Pancreas (tissue), 10 donors: Measurements from ENCODE around the gene ACER1. TPM values are rescaled to one million over a fixed set of nuclear protein-coding genes. Genes with fewer than 3 reads are reported as not detected.

ENCODE experiments used
- ATAC-seq, 4 donors: fragments of 200-7000 bp; cut with Tn5 transposase; one replicate each; pipeline versions ENCODE4 v1.8.0 to v1.9.1; 2020; ENCODE audit warnings: mild to moderate bottlenecking in 4 of 4, moderate library complexity in 4 of 4
- DNase-seq, 6 donors: peaks; one replicate each; pipeline ENCODE4 v3.0.0-alpha.2; 2020
- FAIRE-seq: peaks from 2 replicates; lab custom pipeline; 2012; peaks lifted over from hg19 to GRCh38; lab: Jason Lieb, UNC
- H3K27ac ChIP-seq, 4 donors: fragments of 200-600 bp; sonication (generic); 1 replicate in 3 of 4; 2 replicates in 1 of 4; pipeline versions ENCODE4 v1.5.0 to v1.8.0; 2020
- H3K27me3 ChIP-seq, 4 donors: fragments of 200-600 bp; one replicate each; pipeline ENCODE4 v1.8.0; 2021
- H3K36me3 ChIP-seq, 3 donors: fragments of 200-600 bp; sonication (generic) in 1 of 3; one replicate each; pipeline versions ENCODE4 v1.5.0 to v1.8.0; 2020 to 2021
- H3K4me1 ChIP-seq, 3 donors: fragments of 200-600 bp; one replicate each; pipeline ENCODE4 v1.8.0; 2021
- H3K4me3 ChIP-seq, 4 donors: fragments of 200-600 bp; sonication (generic) in 2 of 4; one replicate each; pipeline versions ENCODE4 v1.5.0 to v1.8.0; 2020 to 2021
- H3K9me3 ChIP-seq, 4 donors: fragments of 200-600 bp; one replicate each; pipeline ENCODE4 v1.8.0; 2021
- WGBS, 2 donors: extraction: QIAGEN DNeasy Blood & Tissue Kit; methylation state at CpG; one replicate each; pipeline ENCODE4 v1.1.7; 2013; 5-methylcytosine and 5-hydroxymethylcytosine counted together
- intact Hi-C, 3 donors: fragments of 100-400 bp; cut with DNase I; formaldehyde crosslinking; loops; one replicate each; pipeline versions ENCODE4 v1.11.1 to v1.14.2; 2022
- polyA plus RNA-seq, 2 donors: library from polyadenylated mRNA; stranded (reverse); fragments of 200-250 nt; gene quantifications; one replicate each; pipeline ENCODE4 v1.2.3, GENCODE V29; 2013
- total RNA-seq, 6 donors: library from RNA; stranded (reverse); fragmentation: NEBNext Ultra II Directional in 4 of 6; extraction: Animal tissue kit (Norgen Biotek cat#: 25700) in 4 of 6; gene quantifications; one replicate each; pipeline versions ENCODE4 v1.2.1 to v1.2.4, GENCODE V29; 2021 to 2023
- TF ChIP-seq, protein P1 (sequence below), 4 donors: fragments of 200-600 bp; sonication (generic) in 3 of 4; IDR thresholded peaks; one replicate each; pipeline versions ENCODE4 v1.5.0 to v1.8.0; 2021; ENCODE audit warnings: antibody characterized with exemption in 4 of 4
- donor health status: healthy with polysubstance abuse.
- donor health status: DM: no; HTN: no; CAD: no; lungs with moderate emphysema.
- donor health status: DM: no; HTN: no; CAD: no.
- donor health status: control.
- donor health status: control.
- donor health status: Bipolar disorder and iron deficiency.
- donor health status: DM: yes; HTN: yes; CAD: no.
- donor health status: DM: no; HTN: no; CAD: no.
- donor health status: DM: no; HTN: no; CAD: no.
- donor health status: DM: yes; HTN: yes; CAD: no.

Gene ACER1
- total and polyA plus RNA-seq, 8 donors = not detected

DNA sequence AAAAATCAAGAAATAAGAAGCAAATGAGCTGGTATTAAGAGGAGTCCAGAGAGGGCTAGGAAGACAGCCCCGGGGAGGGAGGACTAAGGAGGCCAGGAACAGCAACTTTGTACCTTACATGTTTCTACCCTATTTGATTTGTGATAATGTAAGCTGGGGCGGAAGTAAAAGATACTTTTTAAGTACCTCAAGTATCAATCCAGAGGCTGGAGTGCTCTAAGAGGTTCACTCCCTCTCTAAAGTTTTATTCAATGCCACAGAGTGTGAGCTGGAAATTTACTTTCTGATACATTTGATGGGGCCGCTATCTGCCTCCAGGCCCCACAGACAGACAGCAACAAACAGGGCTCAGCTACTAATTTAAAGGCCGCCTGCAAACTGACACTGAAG lies 65.0 kb downstream of the ACER1 start:
- H3K36me3 ChIP-seq = peaks cover 0 to 13% (median 0%) of the 10 kb centered on the region in 3 donors
- ATAC-seq (no peak), DNase-seq (no peak), FAIRE-seq (no peak)
- intact Hi-C loops = no loop called here
- TF ChIP-seq, protein P1, sequence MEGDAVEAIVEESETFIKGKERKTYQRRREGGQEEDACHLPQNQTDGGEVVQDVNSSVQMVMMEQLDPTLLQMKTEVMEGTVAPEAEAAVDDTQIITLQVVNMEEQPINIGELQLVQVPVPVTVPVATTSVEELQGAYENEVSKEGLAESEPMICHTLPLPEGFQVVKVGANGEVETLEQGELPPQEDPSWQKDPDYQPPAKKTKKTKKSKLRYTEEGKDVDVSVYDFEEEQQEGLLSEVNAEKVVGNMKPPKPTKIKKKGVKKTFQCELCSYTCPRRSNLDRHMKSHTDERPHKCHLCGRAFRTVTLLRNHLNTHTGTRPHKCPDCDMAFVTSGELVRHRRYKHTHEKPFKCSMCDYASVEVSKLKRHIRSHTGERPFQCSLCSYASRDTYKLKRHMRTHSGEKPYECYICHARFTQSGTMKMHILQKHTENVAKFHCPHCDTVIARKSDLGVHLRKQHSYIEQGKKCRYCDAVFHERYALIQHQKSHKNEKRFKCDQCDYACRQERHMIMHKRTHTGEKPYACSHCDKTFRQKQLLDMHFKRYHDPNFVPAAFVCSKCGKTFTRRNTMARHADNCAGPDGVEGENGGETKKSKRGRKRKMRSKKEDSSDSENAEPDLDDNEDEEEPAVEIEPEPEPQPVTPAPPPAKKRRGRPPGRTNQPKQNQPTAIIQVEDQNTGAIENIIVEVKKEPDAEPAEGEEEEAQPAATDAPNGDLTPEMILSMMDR (IDR thresholded peaks at IDR 0.05) = no peak
- no peak overlapping the region for H3K4me3 ChIP-seq
- H3K4me1 ChIP-seq = peaks cover 19 to 27% (median 26%) of the 10 kb centered on the region in 3 donors
- WGBS, 2 donors = 89 to 92% methylated on average over 4 of the region's 4 CpGs
- H3K27ac ChIP-seq = no peak overlapping the region
- no peaks in the 10 kb centered on the region for H3K27me3 ChIP-seq
- no peaks in the 10 kb centered on the region for H3K9me3 ChIP-seq

DNA sequence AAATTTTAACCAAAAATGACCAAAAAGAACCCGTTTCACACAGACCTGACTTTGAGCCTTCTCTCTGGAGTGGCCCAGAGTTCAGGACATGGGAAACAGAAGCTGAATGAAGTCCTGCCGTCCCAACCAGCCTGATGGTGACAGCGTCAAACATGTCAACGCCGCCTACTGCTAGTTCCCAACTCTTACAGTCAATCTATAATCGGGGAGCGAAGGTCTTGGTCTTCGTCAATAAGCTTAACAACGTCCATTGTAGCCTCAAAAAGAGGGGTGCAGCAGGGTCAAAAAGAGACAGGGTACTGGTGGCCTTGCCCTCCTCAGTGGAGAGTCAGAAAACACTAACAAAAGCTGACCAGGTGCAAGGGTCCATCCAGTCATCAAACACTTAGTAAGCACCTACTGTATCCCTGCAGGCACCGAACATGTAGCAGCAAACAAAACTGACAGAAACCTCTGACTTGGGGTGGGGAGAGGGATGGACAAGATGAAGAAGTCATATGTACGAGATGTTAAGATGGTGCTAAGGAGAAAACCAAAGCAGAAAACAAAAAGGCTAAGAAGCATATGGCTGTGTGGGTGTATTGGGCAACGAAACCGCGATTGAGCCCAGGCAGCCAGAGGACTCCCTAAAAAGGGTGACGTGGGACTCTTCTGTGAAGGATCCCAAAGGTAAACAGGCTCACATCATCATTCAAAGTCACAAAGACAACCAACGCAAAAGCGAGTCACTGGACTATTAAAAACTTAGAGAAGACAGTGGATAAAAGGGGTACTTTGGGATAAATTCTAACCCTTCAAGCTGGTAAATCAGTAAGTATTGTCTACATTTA lies 65.6 kb downstream of the ACER1 start:
- Histone ChIP-seq H3K27ac (no peak overlapping the region), H3K36me3 (peaks cover 0 to 13% (median 0%) of the 10 kb centered on the region in 3 donors), H3K4me1 (peaks cover 13 to 21% (median 20%) of the 10 kb centered on the region in 3 donors), H3K4me3 (no peak overlapping the region), H3K27me3 (no peaks in the 10 kb centered on the region), H3K9me3 (no peaks in the 10 kb centered on the region)
- DNase-seq = no peak
- TF ChIP-seq, protein P1 (IDR thresholded peaks at IDR 0.05) = no peak
- intact Hi-C loops = no loop called here
- ATAC-seq = no peak
- FAIRE-seq = no peak
- 84 to 87% methylated on average over 17 of the region's 17 CpGs for WGBS, 2 donors

DNA sequence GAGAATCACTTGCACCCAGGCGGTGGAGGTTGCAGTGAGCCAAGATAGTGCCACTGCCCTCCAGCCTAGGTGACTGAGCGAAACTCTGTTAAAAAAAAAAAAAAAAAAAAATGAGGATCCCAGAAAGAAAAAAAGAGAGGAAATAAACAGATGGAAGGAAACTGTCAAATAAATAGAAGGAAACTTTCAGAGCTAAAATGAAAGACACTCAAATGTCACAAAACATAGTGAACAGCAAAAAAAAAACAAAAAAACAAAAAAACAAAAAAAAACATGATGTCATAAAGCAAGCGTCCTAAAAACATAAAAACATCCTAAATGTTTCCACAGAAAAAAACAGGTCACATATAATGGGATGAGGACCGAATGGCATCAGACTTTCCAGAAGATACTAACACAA lies 68.6 kb downstream of the ACER1 start:
- Histone ChIP-seq H3K27ac (no peak overlapping the region), H3K27me3 (no peaks in the 10 kb centered on the region), H3K9me3 (no peaks in the 10 kb centered on the region), H3K36me3 (peaks cover 0 to 15% (median 0%) of the 10 kb centered on the region in 3 donors), H3K4me3 (no peak overlapping the region), H3K4me1 (no peaks in the 10 kb centered on the region)
- TF ChIP-seq, protein P1 (IDR thresholded peaks at IDR 0.05) = no peak
- intact Hi-C loops = no loop called here
- ATAC-seq (no peak), FAIRE-seq (no peak), DNase-seq (no peak)
- 95 to 98% methylated on average over 4 of the region's 4 CpGs for WGBS, 2 donors

DNA sequence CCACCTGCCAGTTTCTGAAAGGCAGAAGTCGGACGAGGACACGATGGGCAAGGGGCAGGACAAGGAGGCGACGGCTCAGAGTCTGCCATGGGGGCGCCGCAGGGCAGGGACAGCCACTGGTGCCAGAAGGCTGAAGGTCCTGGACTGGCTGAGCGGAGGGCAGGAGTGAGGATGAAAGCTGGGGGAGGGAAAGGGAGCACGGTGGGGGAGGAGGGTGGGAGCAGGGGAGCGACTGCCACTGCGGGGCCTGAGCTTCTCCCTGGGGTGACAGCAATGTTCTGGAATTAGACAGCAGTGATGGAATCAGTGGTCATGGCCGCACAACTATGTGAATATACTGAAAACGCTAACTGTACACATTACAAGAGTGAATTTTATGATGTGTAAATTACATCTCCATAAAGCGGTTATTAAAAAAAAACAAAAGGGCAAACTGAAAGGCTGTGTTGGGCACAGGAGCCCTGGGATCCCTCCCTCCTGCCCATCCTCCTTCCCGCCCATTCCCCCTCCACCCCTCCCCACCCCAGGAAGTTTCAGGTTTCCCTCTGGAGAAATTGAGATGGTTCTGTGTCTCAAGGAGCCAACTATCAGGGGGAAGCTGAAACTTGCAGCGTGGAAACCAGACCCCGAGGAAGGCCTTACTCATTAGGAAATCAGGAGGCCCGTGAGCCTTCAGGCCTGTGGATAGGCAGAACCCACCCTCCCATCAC lies 69.5 kb downstream of the ACER1 start:
- intact Hi-C loops = no loop called here
- 87 to 92% methylated on average over 18 of the region's 18 CpGs for WGBS, 2 donors
- DNase-seq (no peak), ATAC-seq (no peak), FAIRE-seq (no peak)
- peaks cover 0 to 8% (median 0%) of the 10 kb centered on the region in 3 donors for H3K36me3 ChIP-seq
- peaks cover 0 to 3% (median 0%) of the 10 kb centered on the region in 3 donors for H3K4me1 ChIP-seq
- H3K4me3 ChIP-seq = no peak overlapping the region
- no peaks in the 10 kb centered on the region for H3K27me3 ChIP-seq
- TF ChIP-seq, protein P1 (IDR thresholded peaks at IDR 0.05) = no peak
- no peaks in the 10 kb centered on the region for H3K9me3 ChIP-seq
- no peak overlapping the region for H3K27ac ChIP-seq
